Ovary (tissue), 3 donors: ENCODE results near the gene MCM9.

Experiments
- CTCF ChIP-seq, 3 donors: fragments of 450-650 bp in 2 of 3; fragments of 200-600 bp in 1 of 3; IDR thresholded peaks; one replicate each; pipeline versions ENCODE4 v1.5.1 to v1.8.0; 2016 to 2022; ENCODE audit warnings: antibody characterized with exemption in 3 of 3, mild to moderate bottlenecking in 1 of 3
- EP300 ChIP-seq: sonication (generic); formaldehyde crosslinking; IDR thresholded peaks from one replicate; pipeline ENCODE4 v1.6.1; 2017; ENCODE audit warnings: antibody characterized with exemption
- POLR2A ChIP-seq: fragments of 450-650 bp; IDR thresholded peaks from one replicate; pipeline ENCODE4 v1.6.1; 2017; ENCODE audit warnings: antibody characterized with exemption, mild to moderate bottlenecking, moderate library complexity
- donor health status: DM: no; HTN: no; CAD: no.

- no peak for TF ChIP-seq CTCF (IDR thresholded peaks at IDR 0.05)
- TF ChIP-seq EP300, result no peak
- TF ChIP-seq POLR2A, result no peak
Measured at GRCh38 chr6:118829817-118830478, 105.0 kb downstream of the MCM9 start.
